HUDEP-2 (cell line): Measurements from ENCODE around the gene SOX8.
A peak's percentile ranks its signal among the peaks of the same experiment; 100 is the strongest.

Source experiments
- DNase-seq, 76 experiments: peaks; one replicate each; lab custom pipeline; 2025; ENCODE audit not compliant: unreplicated experiment in 76 of 76; lab: John Stamatoyannopoulos, UW

The SOX8 gene

GRCh38 chr16:1020091-1020399 lies 38.5 kb downstream of the SOX8 start:
- no peak for DNase-seq

GRCh38 chr16:1020591-1020990 lies 39.0 kb downstream of the SOX8 start:
- no peak for DNase-seq

GRCh38 chr16:1021553-1022160 lies 40.1 kb downstream of the SOX8 start:
- DNase-seq, result no peak

GRCh38 chr16:1022466-1022865 lies 40.9 kb downstream of the SOX8 start:
- no peak for DNase-seq

GRCh38 chr16:1024138-1024537 lies 42.6 kb downstream of the SOX8 start:
- no peak for DNase-seq

- peak in 6 of 76 experiments; percentile 3 to 18 (median 14) for DNase-seq
Observed at GRCh38 chr16:1025183-1025809, 43.7 kb downstream of the SOX8 start.

GRCh38 chr16:1026057-1026783 lies 44.6 kb downstream of the SOX8 start:
- DNase-seq, result no peak

GRCh38 chr16:1026784-1027500 lies 45.4 kb downstream of the SOX8 start:
- DNase-seq, result no peak

- no peak for DNase-seq
Observed at GRCh38 chr16:1027501-1027815, 45.9 kb downstream of the SOX8 start.

- no peak for DNase-seq
Observed at GRCh38 chr16:1028056-1028455, 46.5 kb downstream of the SOX8 start.

GRCh38 chr16:1028524-1029258 lies 47.1 kb downstream of the SOX8 start:
- no peak for DNase-seq

GRCh38 chr16:1029259-1029545 lies 47.6 kb downstream of the SOX8 start:
- no peak for DNase-seq

- DNase-seq, result no peak
Observed at GRCh38 chr16:1030473-1030901, 48.9 kb downstream of the SOX8 start.

GRCh38 chr16:1031666-1032065 lies 50.1 kb downstream of the SOX8 start:
- DNase-seq, result no peak

- DNase-seq, result no peak
Observed at GRCh38 chr16:1032607-1033006, 51.0 kb downstream of the SOX8 start.

- DNase-seq, result no peak
Observed at GRCh38 chr16:1033128-1033679, 51.6 kb downstream of the SOX8 start.

GRCh38 chr16:1034230-1035065 lies 52.9 kb downstream of the SOX8 start:
- DNase-seq, result no peak

- DNase-seq, result no peak
Observed at GRCh38 chr16:1035066-1035415, 53.5 kb downstream of the SOX8 start.

GRCh38 chr16:1036166-1036565 lies 54.6 kb downstream of the SOX8 start:
- no peak for DNase-seq
